ENCODE results near the gene DAPK3. TPM values are rescaled to one million over a fixed set of nuclear protein-coding genes. Genes with fewer than 3 reads are reported as not detected.
"Not testable (repeated sequence)": the region's sequence is repeated elsewhere in the genome, so short reads cannot be mapped to it uniquely, and the experiment has no call there.

DAPK3 gene
- total RNA-seq, 4 donors from 2014 or later = 58.8 to 87.7 (median 70.3) TPM

GRCh38 chr19:3944018-3944721 lies 26.7 kb downstream of the DAPK3 start:
- Histone ChIP-seq H3K36me3 (no peaks in the 10 kb centered on the region), H3K4me1 (no peaks in the 10 kb centered on the region), H3K27me3 (no peaks in the 10 kb centered on the region), H3K27ac (no peak overlapping the region), H3K4me3 (no peak overlapping the region), H3K9me3 (no peaks in the 10 kb centered on the region)
- TF ChIP-seq POLR2A (IDR thresholded peaks at IDR 0.05) = no peak
- no peak for TF ChIP-seq CTCF (IDR thresholded peaks at IDR 0.05)
- TF ChIP-seq EP300 (IDR thresholded peaks at IDR 0.05) = no peak
- no peak for DNase-seq (ENCODE audit: low spot score in 2 of 2)
- 78 to 85% methylated on average over 11 of the region's 11 CpGs for WGBS, 2 donors

- H3K4me3 ChIP-seq = no peak overlapping the region
- WGBS, 2 donors = 68 to 80% methylated on average over 8 of the region's 8 CpGs
- H3K36me3 ChIP-seq = no peaks in the 10 kb centered on the region
- peaks cover 0 to under 1% (median 0%) of the 10 kb centered on the region in 4 donors for H3K9me3 ChIP-seq
- no peaks in the 10 kb centered on the region for H3K4me1 ChIP-seq
- TF ChIP-seq POLR2A (IDR thresholded peaks at IDR 0.05) = no peak
- TF ChIP-seq EP300 (IDR thresholded peaks at IDR 0.05) = no peak
- TF ChIP-seq CTCF (IDR thresholded peaks at IDR 0.05) = no peak
- no peak for DNase-seq (ENCODE audit: low spot score in 2 of 2)
- H3K27me3 ChIP-seq = no peaks in the 10 kb centered on the region
- H3K27ac ChIP-seq = no peak overlapping the region
Observed at GRCh38 chr19:3942790-3943409, 28.0 kb downstream of the DAPK3 start.

DNA sequence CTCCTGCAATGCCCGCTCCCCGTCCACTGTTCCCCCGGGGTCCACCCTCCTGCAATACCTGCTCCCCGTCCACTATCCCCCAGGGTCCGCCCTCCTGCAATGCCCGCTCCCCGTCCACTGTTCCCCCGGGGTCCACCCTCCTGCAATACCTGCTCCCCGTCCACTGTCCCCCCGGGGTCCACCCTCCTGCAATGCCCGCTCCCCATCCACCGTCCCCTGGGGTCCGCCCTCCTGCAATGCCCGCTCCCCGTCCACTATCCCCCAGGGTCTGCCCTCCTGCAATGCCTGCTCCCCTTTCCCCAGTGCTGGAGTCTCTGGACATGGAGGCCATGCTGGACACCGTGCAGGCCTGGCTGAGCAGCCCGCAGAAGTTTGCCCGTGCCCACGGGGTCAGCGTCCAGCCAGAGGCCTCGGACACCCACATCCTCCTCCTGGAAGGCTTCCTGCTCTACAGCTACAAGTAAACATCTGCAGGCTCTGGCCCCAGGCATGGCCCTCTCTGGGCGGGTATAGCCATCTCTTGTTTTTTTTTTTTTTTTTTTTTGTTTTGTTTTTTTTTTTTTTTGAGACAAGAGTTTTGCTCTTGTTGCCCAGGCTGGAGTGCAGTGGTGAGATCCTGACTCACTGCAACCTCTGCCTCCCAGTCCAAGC lies 32.5 kb downstream of the DAPK3 start:
- H3K36me3 ChIP-seq; DNase-seq (ENCODE audit: low spot score in 2 of 2); H3K4me3 ChIP-seq; H3K27ac ChIP-seq; H3K4me1 ChIP-seq: not testable (repeated sequence)
- WGBS, 2 donors = 89 to 91% methylated on average over 22 of the region's 22 CpGs
- peaks cover 0 to 14% (median 0%) of the 10 kb centered on the region in 4 donors for H3K9me3 ChIP-seq
- H3K27me3 ChIP-seq = peaks cover 0 to 17% of the 10 kb centered on the region in 2 donors

DNA sequence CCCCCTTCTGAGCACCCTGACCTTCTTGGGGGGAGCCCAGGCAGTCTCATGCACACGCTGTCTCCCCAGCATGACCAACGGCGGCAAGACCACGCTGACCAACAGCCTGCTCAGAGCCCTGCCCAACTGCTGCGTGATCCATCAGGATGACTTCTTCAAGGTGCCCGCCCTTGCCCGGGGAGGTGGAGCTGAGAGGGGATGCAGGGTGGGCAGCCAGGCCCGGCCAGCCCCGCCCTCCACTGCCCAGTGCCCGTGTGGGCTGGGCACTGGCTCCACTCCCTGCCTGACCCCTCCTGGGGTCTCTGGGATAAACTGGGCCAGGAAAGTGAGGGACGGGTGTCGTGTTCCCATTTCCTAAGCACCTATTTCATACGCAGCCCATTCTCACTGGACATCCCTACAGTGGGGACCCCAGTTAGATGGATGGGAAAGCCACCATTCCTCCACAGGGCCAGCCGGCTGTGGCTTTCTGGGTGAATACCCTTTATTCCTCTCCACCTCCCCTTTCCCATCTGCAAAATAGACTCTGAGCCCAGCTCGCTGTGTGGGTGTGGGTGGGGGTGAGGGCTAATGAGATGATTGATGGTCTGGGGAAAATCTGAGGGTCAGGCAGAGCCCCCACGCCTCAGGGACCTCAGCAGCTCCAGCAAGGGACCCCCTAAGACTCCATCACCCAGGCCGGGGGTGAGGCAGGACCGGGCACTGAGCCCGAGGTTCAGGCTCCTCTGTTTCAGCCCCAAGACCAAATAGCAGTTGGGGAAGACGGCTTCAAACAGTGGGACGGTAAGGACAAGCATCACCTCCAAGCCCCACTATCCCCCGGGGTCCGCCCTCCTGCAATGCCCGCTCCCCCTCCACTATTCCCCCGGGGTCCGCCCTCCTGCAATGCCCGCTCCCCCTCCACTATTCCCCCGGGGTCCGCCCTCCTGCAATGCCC lies 34.1 kb downstream of the DAPK3 start:
- no peak for DNase-seq (ENCODE audit: low spot score in 2 of 2)
- Histone ChIP-seq H3K4me1 (peaks cover 0 to 10% (median 0%) of the 10 kb centered on the region in 4 donors), H3K4me3 (no peak overlapping the region), H3K36me3 (no peaks in the 10 kb centered on the region), H3K27me3 (peaks cover 0 to 32% of the 10 kb centered on the region in 2 donors), H3K9me3 (peaks cover 0 to 14% (median 0%) of the 10 kb centered on the region in 4 donors), H3K27ac (no peak overlapping the region)
- 70 to 85% methylated on average over 20 to 21 of the region's 29 CpGs for WGBS, 2 donors
- TF ChIP-seq POLR2A (IDR thresholded peaks at IDR 0.05) (no peak), CTCF (IDR thresholded peaks at IDR 0.05) (no peak), EP300 (IDR thresholded peaks at IDR 0.05) (no peak)
